GM23248 (cell line): ENCODE data around the gene MMP7. TPM values are rescaled to one million over a fixed set of nuclear protein-coding genes. Genes with fewer than 3 reads are reported as not detected.

Source experiments
- DNase-seq: peaks from one replicate; pipeline ENCODE4 v3.0.0-alpha.2; 2015
- H2AFZ ChIP-seq: fragments of 200-600 bp; sonication (generic); 2 replicates; pipeline ENCODE4 v1.6.1; 2016; ENCODE audit warnings: antibody characterized with exemption
- H3F3A ChIP-seq: fragments of 200-600 bp; sonication (generic); 2 replicates; pipeline ENCODE4 v1.6.1; 2016; ENCODE audit warnings: mild to moderate bottlenecking, antibody characterized with exemption, mixed run types; ENCODE audit not compliant: insufficient read depth
- H3K27ac ChIP-seq: fragments of 200-600 bp; sonication (generic); 2 replicates; pipeline ENCODE4 v1.5.1; 2016; ENCODE audit warnings: mild to moderate bottlenecking
- H3K27me3 ChIP-seq: fragments of 200-600 bp; sonication (generic); replicated peaks from 2 replicates; pipeline ENCODE4 v1.6.1; 2016; ENCODE audit warnings: mild to moderate bottlenecking; ENCODE audit not compliant: insufficient read depth
- H3K36me3 ChIP-seq: fragments of 200-600 bp; sonication (generic); 2 replicates; pipeline ENCODE4 v1.6.1; 2016; ENCODE audit warnings: low read depth, mild to moderate bottlenecking
- H3K4me1 ChIP-seq: fragments of 200-600 bp; sonication (generic); 2 replicates; pipeline ENCODE4 v1.6.1; 2016; ENCODE audit warnings: mild to moderate bottlenecking; ENCODE audit not compliant: insufficient read depth
- H3K4me2 ChIP-seq: fragments of 200-600 bp; sonication (generic); one replicate; pipeline ENCODE4 v1.6.1; 2016; ENCODE audit warnings: mild to moderate bottlenecking; ENCODE audit not compliant: unreplicated experiment
- H3K4me3 ChIP-seq: fragments of 200-600 bp; sonication (generic); 2 replicates; pipeline ENCODE4 v1.5.1; 2016; ENCODE audit warnings: mild to moderate bottlenecking
- H3K79me2 ChIP-seq: fragments of 200-600 bp; sonication (generic); 2 replicates; pipeline ENCODE4 v1.6.1; 2016; ENCODE audit warnings: mild to moderate bottlenecking; ENCODE audit not compliant: insufficient read depth
- H3K9ac ChIP-seq: fragments of 200-600 bp; sonication (generic); 2 replicates; pipeline ENCODE4 v1.6.1; 2016; ENCODE audit warnings: mild to moderate bottlenecking
- H3K9me2 ChIP-seq: fragments of 200-600 bp; sonication (generic); 2 replicates; pipeline ENCODE4 v1.6.1; 2016; ENCODE audit warnings: mixed run types, mild to moderate bottlenecking, moderate library complexity; ENCODE audit not compliant: insufficient read depth
- H3K9me3 ChIP-seq: fragments of 200-600 bp; sonication (generic); one replicate; pipeline ENCODE4 v1.6.1; 2017; ENCODE audit warnings: low read depth
- H4K20me1 ChIP-seq: fragments of 200-600 bp; sonication (generic); 2 replicates; pipeline ENCODE4 v1.6.0; 2016; ENCODE audit not compliant: insufficient read depth
- EZH2 ChIP-seq: fragments of 200-600 bp; sonication (generic); IDR thresholded peaks from 2 replicates; pipeline ENCODE4 v1.6.1; 2018; ENCODE audit warnings: antibody characterized with exemption, mild to moderate bottlenecking; ENCODE audit not compliant: insufficient read depth, poor library complexity, severe bottlenecking
- EZH2phosphoT487 ChIP-seq: fragments of 200-600 bp; sonication (generic); IDR thresholded peaks from 2 replicates; pipeline ENCODE4 v1.6.1; 2018; ENCODE audit warnings: antibody characterized with exemption, moderate library complexity, mild to moderate bottlenecking, low read depth; ENCODE audit not compliant: insufficient read depth
- WGBS, 2 experiments: methylation state at CpG; one replicate each; pipeline ENCODE4 v1.1.6; 2015 to 2017; ENCODE audit warnings: low lambda C conversion rate in 2 of 2, low coverage in 1 of 2; ENCODE audit errors: missing lambda C conversion rate in 2 of 2; 5-methylcytosine and 5-hydroxymethylcytosine counted together
- in situ Hi-C: fragments of 300-500 bp; cut with MboI; formaldehyde crosslinking; loops from 2 replicates; pipeline ENCODE4 v1.15.0; 2020
- polyA plus RNA-seq: library from polyadenylated mRNA; unstranded; fragments of >200 nt; fragmentation: Nextera tagmentation; extraction: Ambion mirVana; gene quantifications from 2 replicates; pipeline ENCODE4 v1.2.1, GENCODE V29; 2016
- total RNA-seq: library from RNA; depleted of rRNA; stranded (reverse); fragments of >200 nt; shearing (Covaris generic); gene quantifications from 2 replicates; pipeline ENCODE4 v1.2.3, GENCODE V29; 2014; rRNA removed

Gene MMP7
- not detected in 2 replicates for total RNA-seq
- not detected in 2 replicates for polyA plus RNA-seq

GRCh38 chr11:102530558-102530957, at the start of gene MMP7:
Gene MMP7, minus strand, starts transcription at chr11:102530747. Its CDS starts 47 bp downstream, at chr11:102530700.
- peak; percentile 69 for DNase-seq
- 0 out of 2 replicates have a peak, but pooled peaks cover 3% of the 10 kb centered on the region for H3F3A ChIP-seq
- peak within 1 kb of the TSS; percentile 54; the same call in 1 of the 2 replicates for H2AFZ ChIP-seq
- no peak within 1 kb of the TSS for H3K27ac ChIP-seq
- peak within 1 kb of the TSS; percentile 18 for H3K4me2 ChIP-seq
- no peaks in the 10 kb centered on the region for H3K36me3 ChIP-seq
- no peak within 1 kb of the TSS for H3K9ac ChIP-seq
- H3K9me3 ChIP-seq, result no peaks in the 10 kb centered on the region
- H3K9me2 ChIP-seq, result no peaks in the 10 kb centered on the region
- peaks cover 6% of the 10 kb centered on the region for H3K27me3 ChIP-seq
- 32% methylated on average over 8 of the region's 8 CpGs for WGBS, 2 experiments
- in situ Hi-C loops, result no loop called here
- TF ChIP-seq EZH2phosphoT487 (no peak), EZH2 (no peak)
- H3K4me1 ChIP-seq, result 0 out of 2 replicates have a peak, but pooled peaks cover 5% of the 10 kb centered on the region
- 0 out of 2 replicates have a peak within 1 kb of the TSS, but pooled peaks have one; percentile 6 for H3K4me3 ChIP-seq
- H4K20me1 ChIP-seq, result no peaks in the 10 kb centered on the region
- H3K79me2 ChIP-seq, result no peaks in the 10 kb centered on the region

GRCh38 chr11:102577723-102578122, 47.2 kb upstream of the MMP7 start:
- WGBS, 2 experiments, result 31% methylated on average over 2 of the region's 2 CpGs
- DNase-seq, result no peak
- TF ChIP-seq EZH2phosphoT487 (no peak), EZH2 (no peak)
- Histone ChIP-seq H3K79me2 (no peaks in the 10 kb centered on the region), H4K20me1 (no peaks in the 10 kb centered on the region), H2AFZ (no peak overlapping the region), H3K9me2 (no peaks in the 10 kb centered on the region), H3K9me3 (no peaks in the 10 kb centered on the region), H3K27me3 (no peaks in the 10 kb centered on the region), H3K4me2 (no peak overlapping the region), H3K27ac (no peak overlapping the region), H3K4me1 (0 out of 2 replicates have a peak, but pooled peaks cover 5% of the 10 kb centered on the region), H3K36me3 (no peaks in the 10 kb centered on the region), H3K9ac (no peak overlapping the region), H3F3A (no peaks in the 10 kb centered on the region), H3K4me3 (no peak overlapping the region)
- in situ Hi-C loops, result no loop called here

DNA sequence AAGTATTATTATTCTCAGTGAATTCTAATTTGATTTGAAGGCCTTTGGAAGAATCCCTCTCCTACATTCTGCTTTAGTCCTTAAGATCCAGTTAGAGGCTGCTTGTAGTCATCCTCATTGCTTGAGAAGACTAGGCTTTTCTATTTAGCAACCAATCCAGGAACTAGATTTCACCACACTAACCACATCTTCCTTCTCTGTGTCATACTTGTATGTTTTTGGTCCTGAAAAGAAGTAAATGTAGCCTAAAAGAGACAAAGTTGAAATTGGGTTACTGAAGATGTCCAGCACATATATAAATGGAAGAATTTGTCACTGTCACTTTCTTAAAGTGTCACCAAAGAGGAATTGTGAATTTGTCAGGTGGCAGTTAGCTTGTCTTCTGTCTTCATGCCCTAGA, 46.6 kb upstream of the MMP7 start:
- H3K4me3 ChIP-seq, result no peak overlapping the region
- H3K9me2 ChIP-seq, result no peaks in the 10 kb centered on the region
- no peaks in the 10 kb centered on the region for H3F3A ChIP-seq
- in situ Hi-C loops, result no loop called here
- no peaks in the 10 kb centered on the region for H4K20me1 ChIP-seq
- no peaks in the 10 kb centered on the region for H3K79me2 ChIP-seq
- peak; percentile 57 for DNase-seq
- no peak overlapping the region for H3K4me2 ChIP-seq
- no peaks in the 10 kb centered on the region for H3K9me3 ChIP-seq
- TF ChIP-seq EZH2, result no peak
- no peak for TF ChIP-seq EZH2phosphoT487
- H2AFZ ChIP-seq, result no peak overlapping the region
- no peak overlapping the region for H3K27ac ChIP-seq
- H3K27me3 ChIP-seq, result no peaks in the 10 kb centered on the region
- H3K36me3 ChIP-seq, result no peaks in the 10 kb centered on the region
- H3K9ac ChIP-seq, result no peak overlapping the region
- 0 out of 2 replicates have a peak, but pooled peaks cover 5% of the 10 kb centered on the region for H3K4me1 ChIP-seq

- no peaks in the 10 kb centered on the region for H3K9me2 ChIP-seq
- no peak overlapping the region for H3K4me2 ChIP-seq
- H2AFZ ChIP-seq, result no peak overlapping the region
- H3K27ac ChIP-seq, result no peak overlapping the region
- H3K4me1 ChIP-seq, result 0 out of 2 replicates have a peak, but pooled peaks cover 5% of the 10 kb centered on the region
- in situ Hi-C loops, result no loop called here
- H3K36me3 ChIP-seq, result no peaks in the 10 kb centered on the region
- no peaks in the 10 kb centered on the region for H3K27me3 ChIP-seq
- no peak overlapping the region for H3K9ac ChIP-seq
- no peak for DNase-seq
- no peak overlapping the region for H3K4me3 ChIP-seq
- WGBS, 2 experiments, result 94 to 95% methylated on average over 3 of the region's 3 CpGs
- no peaks in the 10 kb centered on the region for H4K20me1 ChIP-seq
- TF ChIP-seq EZH2, result no peak
- no peak for TF ChIP-seq EZH2phosphoT487
- no peaks in the 10 kb centered on the region for H3K9me3 ChIP-seq
- no peaks in the 10 kb centered on the region for H3F3A ChIP-seq
- no peaks in the 10 kb centered on the region for H3K79me2 ChIP-seq
These were observed 45.8 kb upstream of the MMP7 start for GRCh38 chr11:102576350-102576749.
